GM12878 (cell line): ENCODE measurements around the gene CENATAC. TPM values are rescaled to one million over a fixed set of nuclear protein-coding genes. Genes with fewer than 3 reads are reported as not detected.

Experiments used
- ATAC-seq: fragments of 200-7000 bp; cut with Tn5 transposase; 3 replicates; pipeline ENCODE4 v1.9.1; 2020; ENCODE audit warnings: mild to moderate bottlenecking, moderate library complexity
- BruUV-seq: library from RNA; stranded (reverse); fragments of 400-500 nt; replicated peaks from 2 replicates; lab custom pipeline; 2021; lab: Mats Ljungman, UMichigan
- CTCF ChIA-PET: fragments of 300-600 bp; sonication (Branson Sonifier 250); formaldehyde crosslinking; extraction: SDS; loops from one replicate; lab custom pipeline; 2021; ENCODE audit warnings: inconsistent platforms; lab: Yijun Ruan, JAX
- POLR2A ChIA-PET: fragments of 350-600 bp; formaldehyde crosslinking; extraction: SDS; loops from one replicate; lab custom pipeline; 2021; ENCODE audit warnings: inconsistent platforms; lab: Charles Lee
- RAD21 ChIA-PET: fragments of 300-600 bp; sonication (Branson Sonifier 250); formaldehyde crosslinking; loops from one replicate; lab custom pipeline; 2023; ENCODE audit warnings: antibody characterized with exemption; ENCODE audit not compliant: unreplicated experiment; lab: Charles Lee
- SMC1A ChIA-PET: fragments of 300-600 bp; sonication (Branson Sonifier 250); formaldehyde crosslinking; loops from one replicate; lab custom pipeline; 2023; ENCODE audit not compliant: unreplicated experiment, uncharacterized antibody; lab: Charles Lee
- DNase-seq: peaks from one replicate; pipeline ENCODE4 v3.0.0-alpha.2; 2011; ENCODE audit warnings: low read depth, low spot score
- FAIRE-seq: peaks from 3 replicates; lab custom pipeline; 2011; peaks lifted over from hg19 to GRCh38; lab: Jason Lieb, UNC
- H2AFZ ChIP-seq: 2 replicates; pipeline ENCODE4 v1.6.0; 2011; ENCODE audit warnings: low read depth, low read length, control low read depth; ENCODE audit not compliant: control insufficient read depth
- H3K27ac ChIP-seq: 2 replicates; pipeline ENCODE4 v1.5.1; 2011; ENCODE audit warnings: control low read depth; ENCODE audit not compliant: control insufficient read depth, insufficient read depth
- H3K27me3 ChIP-seq, 2 experiments: replicated peaks in 1 of 2; 2 replicates each; pipeline versions ENCODE4 v1.6.0 to v1.6.1; 2011; ENCODE audit warnings: low read length in 1 of 2; ENCODE audit not compliant: control insufficient read depth in 2 of 2, insufficient read depth in 2 of 2
- H3K36me3 ChIP-seq, 2 experiments: 2 replicates each; pipeline ENCODE4 v1.5.1; 2011; ENCODE audit warnings: low read length in 1 of 2; ENCODE audit not compliant: control insufficient read depth in 2 of 2, insufficient read depth in 2 of 2
- H3K4me1 ChIP-seq: 2 replicates; pipeline ENCODE4 v1.6.1; 2011; ENCODE audit warnings: mild to moderate bottlenecking, low read length, moderate library complexity, mixed read lengths; ENCODE audit not compliant: control insufficient read depth, insufficient read depth
- H3K4me2 ChIP-seq: 2 replicates; pipeline ENCODE4 v1.6.0; 2011; ENCODE audit warnings: control low read depth; ENCODE audit not compliant: control insufficient read depth, insufficient read depth
- H3K4me3 ChIP-seq: fragments of 200-600 bp; sonication (generic); 2 replicates; pipeline ENCODE4 v1.5.1; 2016
- H3K79me2 ChIP-seq: 2 replicates; pipeline ENCODE4 v1.6.0; 2011; ENCODE audit warnings: low read length; ENCODE audit not compliant: control insufficient read depth, insufficient read depth
- H3K9ac ChIP-seq: 2 replicates; pipeline ENCODE4 v1.8.0; 2011; ENCODE audit warnings: low read length, control low read depth, mixed read lengths; ENCODE audit not compliant: control insufficient read depth, insufficient read depth
- H3K9me3 ChIP-seq: replicated peaks from 3 replicates; pipeline ENCODE4 v1.5.1; 2011; ENCODE audit warnings: mild to moderate bottlenecking, low read length; ENCODE audit not compliant: control insufficient read depth, insufficient read depth
- H4K20me1 ChIP-seq: 2 replicates; pipeline ENCODE4 v1.6.0; 2011; ENCODE audit not compliant: control insufficient read depth, insufficient read depth
- CEBPB ChIP-seq, 2 experiments: fragments of 150-350 bp in 1 of 2; IDR thresholded peaks; 2 replicates each; pipeline ENCODE4 v1.6.1; 2012 to 2014; ENCODE audit warnings: low read depth in 2 of 2, low read length in 2 of 2, borderline replicate concordance in 1 of 2, inconsistent platforms in 1 of 2
- CEBPZ ChIP-seq: fragments of 150-350 bp; IDR thresholded peaks from 2 replicates; pipeline ENCODE4 v1.6.1; 2016; ENCODE audit warnings: low read depth, low read length
- EP300 ChIP-seq, 2 experiments: fragments of 150-350 bp in 1 of 2; IDR thresholded peaks; 2 replicates each; pipeline ENCODE4 v1.6.1; 2011 to 2012; ENCODE audit warnings: low read depth in 2 of 2, low read length in 2 of 2, borderline replicate concordance in 1 of 2, improper control_type of control experiment in 1 of 2, inconsistent platforms in 1 of 2; ENCODE audit not compliant: control insufficient read depth in 1 of 2
- SP1 ChIP-seq: IDR thresholded peaks from one replicate; pipeline ENCODE4 v1.6.1; 2011; ENCODE audit warnings: low read depth, low read length
- SREBF1 ChIP-seq: IDR thresholded peaks from 2 replicates; pipeline ENCODE4 v1.6.1; 2012; ENCODE audit warnings: mild to moderate bottlenecking, low read length
- SUZ12 ChIP-seq: fragments of 200-600 bp; sonication (generic); IDR thresholded peaks from one replicate; pipeline ENCODE4 v1.6.1; 2018; ENCODE audit warnings: antibody characterized with exemption, mild to moderate bottlenecking; ENCODE audit not compliant: unreplicated experiment
- ZNF384 ChIP-seq: IDR thresholded peaks from 2 replicates; pipeline ENCODE4 v1.6.1; 2012; ENCODE audit warnings: low read depth, mild to moderate bottlenecking, low read length, improper control_type of control experiment, borderline replicate concordance
- WGBS: methylation state at CpG from one replicate; pipeline ENCODE4 v1.1.6; 2016; ENCODE audit warnings: low lambda C conversion rate; ENCODE audit not compliant: insufficient replicate concordance, insufficient coverage; ENCODE audit errors: missing lambda C conversion rate; 5-methylcytosine and 5-hydroxymethylcytosine counted together
- in situ Hi-C: fragments of 300-500 bp; cut with MboI; formaldehyde crosslinking; loops from 9 replicates; pipeline ENCODE4 v1.14.3; 2018; ENCODE audit warnings: mixed read lengths
- intact Hi-C: fragments of 100-400 bp; cut with micrococcal nuclease; formaldehyde crosslinking; loops from one replicate; pipeline ENCODE4 v1.14.2; 2022; ENCODE audit not compliant: unreplicated experiment
- polyA plus RNA-seq, 11 experiments: library from polyadenylated mRNA; depleted of rRNA in 4 of 11; unstranded in 6 of 11; stranded (reverse) in 5 of 11; fragments of >200 nt; fragmentation: Nextera tagmentation in 4 of 11; fragmentation: Illumina TruSeq in 1 of 11; extraction: Ambion mirVana in 4 of 11; extraction: Trizol in 1 of 11; gene quantifications; 1 replicate in 1 of 11; 2 replicates in 10 of 11; pipeline versions ENCODE4 v1.2.1 to v1.2.3, GENCODE V29; 2011 to 2016; ENCODE audit warnings: inconsistent platforms in 2 of 11, missing spikeins in 2 of 11, low read depth in 1 of 11
- total RNA-seq, 4 experiments: library from RNA; depleted of rRNA in 3 of 4; stranded (reverse); fragments of >200 nt in 3 of 4; fragmentation: Illumina TruSeq in 1 of 4; extraction: Trizol in 1 of 4; gene quantifications; 2 replicates each; pipeline versions ENCODE4 v1.2.1 to v1.2.3, GENCODE V29; 2013 to 2021
- TF ChIP-seq, protein P1 (sequence below): fragments of 450-650 bp; IDR thresholded peaks from 2 replicates; pipeline ENCODE4 v1.6.1; 2017; ENCODE audit warnings: mild to moderate bottlenecking, moderate library complexity
- TF ChIP-seq, protein P2 (sequence below): IDR thresholded peaks from 2 replicates; pipeline ENCODE4 v1.6.1; 2011; ENCODE audit warnings: borderline replicate concordance, low read depth, mild to moderate bottlenecking, moderate library complexity, mixed read lengths, low read length; ENCODE audit not compliant: insufficient read depth; ENCODE audit errors: extremely low read length
- TF ChIP-seq, protein P3 (sequence below): fragments of 450-650 bp; IDR thresholded peaks from 2 replicates; pipeline ENCODE4 v1.6.1; 2018; ENCODE audit warnings: mild to moderate bottlenecking, low read depth, moderate library complexity; ENCODE audit not compliant: partially characterized antibody

Gene CENATAC
- total and polyA plus RNA-seq, 10 of the 15 experiments (the other 5 are each of a cell fraction or from before 2014, with no cell fraction given), result 4.8 to 37.1 (median 24.1) TPM

- POLR2A ChIA-PET, result interaction anchor here (1.1 kb wide), 1 partner anchor 17 kb away, joined by 5 read pairs; the partner anchor contains the start of gene RPS25
- ATAC-seq (no peak), FAIRE-seq (no peak), DNase-seq (no peak)
- no peaks in the 10 kb centered on the region for H3K27me3 ChIP-seq
- in situ Hi-C loops (no loop called here), intact Hi-C loops (loop anchor here (1.0 kb wide), 1 partner anchor 13 kb away; no protein-coding TSS in a partner anchor)
- SMC1A ChIA-PET, result interaction anchor here (1.2 to 5.7 kb wide), 2 partner anchors 17 to 28 kb away, joined by 3 to 26 read pairs; partner anchors contain the start of genes RPS25 and TRAPPC4
- H2AFZ ChIP-seq, result no peak overlapping the region
- RAD21 ChIA-PET, result no interaction called here
- no peaks in the 10 kb centered on the region; the same call in none of the 2 replicates for H3K4me1 ChIP-seq
- no TSS peak for BruUV-seq
- H3K4me3 ChIP-seq, result no peak overlapping the region
- H3K4me2 ChIP-seq, result no peak overlapping the region
- H3K9me3 ChIP-seq, result no peaks in the 10 kb centered on the region
- 0 out of 4 replicates have a peak, but pooled peaks cover 0 to 2% of the 10 kb centered on the region in 2 experiments for H3K36me3 ChIP-seq
- 50% methylated on average over 1 of the region's 1 CpG for WGBS
- no peaks in the 10 kb centered on the region for H4K20me1 ChIP-seq
- no peak overlapping the region for H3K27ac ChIP-seq
- peaks cover 24% of the 10 kb centered on the region for H3K79me2 ChIP-seq
- CTCF ChIA-PET, result no interaction called here
- no peak overlapping the region for H3K9ac ChIP-seq
- TF ChIP-seq, protein P1, sequence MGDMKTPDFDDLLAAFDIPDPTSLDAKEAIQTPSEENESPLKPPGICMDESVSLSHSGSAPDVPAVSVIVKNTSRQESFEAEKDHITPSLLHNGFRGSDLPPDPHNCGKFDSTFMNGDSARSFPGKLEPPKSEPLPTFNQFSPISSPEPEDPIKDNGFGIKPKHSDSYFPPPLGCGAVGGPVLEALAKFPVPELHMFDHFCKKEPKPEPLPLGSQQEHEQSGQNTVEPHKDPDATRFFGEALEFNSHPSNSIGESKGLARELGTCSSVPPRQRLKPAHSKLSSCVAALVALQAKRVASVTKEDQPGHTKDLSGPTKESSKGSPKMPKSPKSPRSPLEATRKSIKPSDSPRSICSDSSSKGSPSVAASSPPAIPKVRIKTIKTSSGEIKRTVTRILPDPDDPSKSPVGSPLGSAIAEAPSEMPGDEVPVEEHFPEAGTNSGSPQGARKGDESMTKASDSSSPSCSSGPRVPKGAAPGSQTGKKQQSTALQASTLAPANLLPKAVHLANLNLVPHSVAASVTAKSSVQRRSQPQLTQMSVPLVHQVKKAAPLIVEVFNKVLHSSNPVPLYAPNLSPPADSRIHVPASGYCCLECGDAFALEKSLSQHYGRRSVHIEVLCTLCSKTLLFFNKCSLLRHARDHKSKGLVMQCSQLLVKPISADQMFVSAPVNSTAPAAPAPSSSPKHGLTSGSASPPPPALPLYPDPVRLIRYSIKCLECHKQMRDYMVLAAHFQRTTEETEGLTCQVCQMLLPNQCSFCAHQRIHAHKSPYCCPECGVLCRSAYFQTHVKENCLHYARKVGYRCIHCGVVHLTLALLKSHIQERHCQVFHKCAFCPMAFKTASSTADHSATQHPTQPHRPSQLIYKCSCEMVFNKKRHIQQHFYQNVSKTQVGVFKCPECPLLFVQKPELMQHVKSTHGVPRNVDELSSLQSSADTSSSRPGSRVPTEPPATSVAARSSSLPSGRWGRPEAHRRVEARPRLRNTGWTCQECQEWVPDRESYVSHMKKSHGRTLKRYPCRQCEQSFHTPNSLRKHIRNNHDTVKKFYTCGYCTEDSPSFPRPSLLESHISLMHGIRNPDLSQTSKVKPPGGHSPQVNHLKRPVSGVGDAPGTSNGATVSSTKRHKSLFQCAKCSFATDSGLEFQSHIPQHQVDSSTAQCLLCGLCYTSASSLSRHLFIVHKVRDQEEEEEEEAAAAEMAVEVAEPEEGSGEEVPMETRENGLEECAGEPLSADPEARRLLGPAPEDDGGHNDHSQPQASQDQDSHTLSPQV, result no peak
- no peak for TF ChIP-seq SUZ12
- TF ChIP-seq, protein P2, sequence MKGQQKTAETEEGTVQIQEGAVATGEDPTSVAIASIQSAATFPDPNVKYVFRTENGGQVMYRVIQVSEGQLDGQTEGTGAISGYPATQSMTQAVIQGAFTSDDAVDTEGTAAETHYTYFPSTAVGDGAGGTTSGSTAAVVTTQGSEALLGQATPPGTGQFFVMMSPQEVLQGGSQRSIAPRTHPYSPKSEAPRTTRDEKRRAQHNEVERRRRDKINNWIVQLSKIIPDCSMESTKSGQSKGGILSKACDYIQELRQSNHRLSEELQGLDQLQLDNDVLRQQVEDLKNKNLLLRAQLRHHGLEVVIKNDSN, result no peak
- TF ChIP-seq SP1, result no peak
- no peak for TF ChIP-seq EP300 (IDR thresholded peaks at IDR 0.05; ENCODE audit: borderline replicate concordance in 1 of 2, control insufficient read depth in 1 of 2, low read depth in 2 of 2, low read length in 2 of 2)
- no peak for TF ChIP-seq CEBPZ
- no peak for TF ChIP-seq SREBF1
- TF ChIP-seq, protein P3, sequence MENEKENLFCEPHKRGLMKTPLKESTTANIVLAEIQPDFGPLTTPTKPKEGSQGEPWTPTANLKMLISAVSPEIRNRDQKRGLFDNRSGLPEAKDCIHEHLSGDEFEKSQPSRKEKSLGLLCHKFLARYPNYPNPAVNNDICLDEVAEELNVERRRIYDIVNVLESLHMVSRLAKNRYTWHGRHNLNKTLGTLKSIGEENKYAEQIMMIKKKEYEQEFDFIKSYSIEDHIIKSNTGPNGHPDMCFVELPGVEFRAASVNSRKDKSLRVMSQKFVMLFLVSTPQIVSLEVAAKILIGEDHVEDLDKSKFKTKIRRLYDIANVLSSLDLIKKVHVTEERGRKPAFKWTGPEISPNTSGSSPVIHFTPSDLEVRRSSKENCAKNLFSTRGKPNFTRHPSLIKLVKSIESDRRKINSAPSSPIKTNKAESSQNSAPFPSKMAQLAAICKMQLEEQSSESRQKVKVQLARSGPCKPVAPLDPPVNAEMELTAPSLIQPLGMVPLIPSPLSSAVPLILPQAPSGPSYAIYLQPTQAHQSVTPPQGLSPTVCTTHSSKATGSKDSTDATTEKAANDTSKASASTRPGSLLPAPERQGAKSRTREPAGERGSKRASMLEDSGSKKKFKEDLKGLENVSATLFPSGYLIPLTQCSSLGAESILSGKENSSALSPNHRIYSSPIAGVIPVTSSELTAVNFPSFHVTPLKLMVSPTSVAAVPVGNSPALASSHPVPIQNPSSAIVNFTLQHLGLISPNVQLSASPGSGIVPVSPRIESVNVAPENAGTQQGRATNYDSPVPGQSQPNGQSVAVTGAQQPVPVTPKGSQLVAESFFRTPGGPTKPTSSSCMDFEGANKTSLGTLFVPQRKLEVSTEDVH, result no peak
- no peak for TF ChIP-seq CEBPB (IDR thresholded peaks at IDR 0.05; ENCODE audit: borderline replicate concordance in 1 of 2, low read depth in 2 of 2, low read length in 2 of 2)
- no peak for TF ChIP-seq ZNF384
Measured at GRCh38 chr11:119000906-119001305, 3.0 kb downstream of the CENATAC start.
